SK-N-SH (cell line): ENCODE measurements around the gene KIF5C.

Source experiments
- CHD2 ChIP-seq: fragments of 150-350 bp; IDR thresholded peaks from 2 replicates; pipeline ENCODE4 v1.6.1; 2018; ENCODE audit warnings: low read length; ENCODE audit not compliant: partially characterized antibody
- CTCF ChIP-seq: fragments of 200-600 bp; sonication (generic); IDR thresholded peaks from 2 replicates; pipeline ENCODE4 v1.6.1; 2017; ENCODE audit warnings: antibody characterized with exemption, mild to moderate bottlenecking, moderate library complexity
- EP300 ChIP-seq, 2 experiments: IDR thresholded peaks; 2 replicates each; pipeline versions ENCODE4 v1.4.0 to v1.6.1; 2012; ENCODE audit warnings: borderline replicate concordance in 1 of 2, low read depth in 1 of 2, low read length in 1 of 2
- FOXJ3 ChIP-seq: sonication (generic); formaldehyde crosslinking; IDR thresholded peaks from 2 replicates; pipeline ENCODE4 v1.5.1; 2020; ENCODE audit warnings: mild to moderate bottlenecking, missing genetic modification reagents
- MXI1 ChIP-seq: IDR thresholded peaks from 2 replicates; pipeline ENCODE4 v1.6.1; 2012; ENCODE audit warnings: mild to moderate bottlenecking, low read depth, low read length, improper control_type of control experiment
- NRF1 ChIP-seq: IDR thresholded peaks from 2 replicates; pipeline ENCODE4 v1.6.1; 2012; ENCODE audit warnings: low read depth, mild to moderate bottlenecking, low read length
- POLR2AphosphoS5 ChIP-seq: IDR thresholded peaks from 2 replicates; pipeline ENCODE4 v1.6.1; 2012; ENCODE audit warnings: low read depth, low read length
- REST ChIP-seq: IDR thresholded peaks from 2 replicates; pipeline ENCODE4 v1.6.1; 2012; ENCODE audit warnings: mild to moderate bottlenecking, low read depth, low read length, moderate library complexity
- RFX5 ChIP-seq: IDR thresholded peaks from 2 replicates; pipeline ENCODE4 v1.6.1; 2012; ENCODE audit warnings: mild to moderate bottlenecking, improper control_type of control experiment, low read length
- YY1 ChIP-seq: IDR thresholded peaks from 2 replicates; pipeline ENCODE4 v1.4.0; 2012; ENCODE audit warnings: low read depth, mild to moderate bottlenecking

DNA sequence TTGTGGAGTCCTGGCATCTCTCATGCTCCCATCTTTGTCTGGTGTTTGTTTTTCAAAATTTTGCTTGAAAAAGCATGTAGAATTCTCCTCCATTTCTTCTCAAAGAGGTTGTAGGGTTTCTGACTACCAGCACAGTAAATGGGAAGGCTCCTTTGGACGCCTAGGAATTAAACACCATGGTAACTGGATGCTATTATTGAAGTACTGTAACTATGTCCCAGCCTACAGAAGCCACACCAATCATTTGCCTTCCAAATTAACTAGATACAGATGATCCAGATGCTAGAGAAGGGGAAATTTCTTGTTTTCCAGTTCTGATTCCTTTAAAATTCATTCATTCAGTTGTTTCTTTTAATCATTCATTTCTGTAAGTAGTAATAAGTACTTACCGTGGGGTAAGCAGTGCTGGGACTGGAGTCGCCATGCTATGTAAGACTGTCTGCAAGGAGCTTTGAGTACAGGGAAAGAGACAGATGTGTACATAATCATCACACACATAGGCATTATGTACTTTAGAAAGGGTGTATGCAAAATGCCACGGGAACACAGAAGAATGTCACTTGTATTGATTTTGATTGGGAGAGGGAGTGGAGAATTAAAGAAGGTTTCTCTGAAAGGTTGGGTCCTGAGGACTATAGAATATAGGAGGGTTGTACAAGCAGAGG lies 49.6 kb downstream of the KIF5C start:
- TF ChIP-seq CTCF (no peak), EP300 (IDR thresholded peaks at IDR 0.05; ENCODE audit: borderline replicate concordance in 1 of 2, low read depth in 1 of 2, low read length in 1 of 2) (no peak), REST (no peak), YY1 (no peak), POLR2AphosphoS5 (no peak), FOXJ3 (CRISPR knock-in tag) (no peak), NRF1 (no peak), MXI1 (no peak), CHD2 (no peak), RFX5 (no peak)
